Activated CD8-positive, alpha-beta memory T cell treated with anti-CD3 and anti-CD28 coated beads, Interleukin-2, amount 10 ng/mL, durations not matched to agents 7 days and 5 days (primary cell): ENCODE results near the gene PLEKHG3. TPM values are rescaled to one million over a fixed set of nuclear protein-coding genes. Genes with fewer than 3 reads are reported as not detected.
A peak's percentile ranks its signal among the peaks of the same experiment; 100 is the strongest.

Experiments
- ATAC-seq: fragments of 150-1000 bp; cut with Tn5 transposase; one replicate; pipeline ENCODE4 v1.10.0; 2021; ENCODE audit warnings: moderate library complexity
- CTCF ChIA-PET: fragments of 350-600 bp; sonication (Branson Sonifier 250); formaldehyde crosslinking; loops from one replicate; lab custom pipeline; 2021; ENCODE audit warnings: antibody characterized with exemption; lab: Charles Lee
- DNase-seq: peaks from one replicate; pipeline ENCODE4 v3.0.0-alpha.2; 2020
- H3K27ac Mint-ChIP-seq: one replicate; pipeline ENCODE4 v1.8.0; 2021; ENCODE audit warnings: mild to moderate bottlenecking, mixed read lengths
- H3K27me3 Mint-ChIP-seq: one replicate; pipeline ENCODE4 v1.8.0; 2021; ENCODE audit warnings: mixed read lengths
- H3K36me3 Mint-ChIP-seq: one replicate; pipeline ENCODE4 v1.8.0; 2021; ENCODE audit warnings: mild to moderate bottlenecking, mixed read lengths
- H3K4me1 Mint-ChIP-seq: one replicate; pipeline ENCODE4 v1.8.0; 2021; ENCODE audit warnings: mixed read lengths
- H3K4me3 Mint-ChIP-seq: one replicate; pipeline ENCODE4 v1.8.0; 2021; ENCODE audit warnings: mild to moderate bottlenecking, moderate library complexity, mixed read lengths
- H3K9me3 Mint-ChIP-seq: one replicate; pipeline ENCODE4 v1.8.0; 2022; ENCODE audit warnings: low read depth, mixed read lengths
- total RNA-seq, 2 experiments: library from RNA; stranded (reverse); gene quantifications; one replicate each; pipeline ENCODE4 v1.2.3, GENCODE V29; 2021

The PLEKHG3 gene
- total RNA-seq, 2 experiments from 2014 or later: 11.9 to 28.2 TPM

GRCh38 chr14:64703395-64704142 lies 655 bp upstream of the PLEKHG3 start:
- CTCF ChIA-PET: interaction anchor here (1.0 kb wide), 1 partner anchor 9 kb away, joined by 3 read pairs; no protein-coding TSS in a partner anchor
- H3K9me3 Mint-ChIP-seq: no peaks in the 10 kb centered on the region
- peaks cover 67% of the 10 kb centered on the region for H3K27me3 Mint-ChIP-seq
- peaks cover 4% of the 10 kb centered on the region for H3K36me3 Mint-ChIP-seq
- H3K27ac Mint-ChIP-seq: no peak overlapping the region
- ATAC-seq: no peak
- peaks cover 61% of the 10 kb centered on the region for H3K4me1 Mint-ChIP-seq
- peak overlapping the region; percentile 67 for H3K4me3 Mint-ChIP-seq
- no peak for DNase-seq

DNA sequence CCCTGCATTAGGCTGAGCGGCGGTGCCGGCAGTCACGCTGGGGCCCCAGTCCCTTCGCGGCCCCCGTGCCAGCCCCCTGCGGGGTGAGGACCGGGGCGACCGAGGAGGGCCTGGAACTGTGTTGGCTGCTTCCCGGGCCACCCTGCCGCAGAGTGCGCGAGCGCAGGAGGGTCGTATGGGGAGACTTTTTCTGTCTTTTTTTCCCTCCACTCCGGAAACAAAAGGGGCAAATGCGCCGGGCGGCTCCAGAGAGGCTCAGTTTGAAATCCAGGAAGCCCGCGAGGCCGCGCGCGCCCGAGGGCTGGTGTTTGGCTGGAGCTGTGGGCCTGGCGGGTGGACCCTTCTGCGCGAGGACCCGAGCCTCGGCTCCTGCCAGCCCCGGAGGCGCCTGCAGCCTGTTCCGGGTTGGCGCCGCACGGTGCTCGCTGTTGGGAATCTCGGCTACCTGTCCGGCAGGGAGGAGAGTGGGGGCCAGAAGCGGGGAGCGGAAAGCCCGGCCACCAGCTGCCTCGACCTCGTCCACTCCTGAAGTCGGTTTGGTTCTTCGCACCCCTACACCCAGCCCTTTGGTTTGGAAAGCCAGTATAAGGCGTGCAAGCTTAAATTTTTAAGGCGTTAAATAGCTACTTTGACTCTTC lies 638 bp downstream of the PLEKHG3 start:
- DNase-seq: no peak
- H3K9me3 Mint-ChIP-seq: no peaks in the 10 kb centered on the region
- peaks cover 61% of the 10 kb centered on the region for H3K27me3 Mint-ChIP-seq
- H3K4me3 Mint-ChIP-seq: peak overlapping the region; percentile 67
- CTCF ChIA-PET: interaction anchor here (1.0 to 6.8 kb wide), 4 partner anchors 17 to 55 kb away, joined by 4 to 45 read pairs (median 8); no protein-coding TSS in a partner anchor
- peak; percentile 11 for ATAC-seq
- peaks cover 65% of the 10 kb centered on the region for H3K4me1 Mint-ChIP-seq
- peaks cover 4% of the 10 kb centered on the region for H3K36me3 Mint-ChIP-seq
- peak overlapping the region; percentile 47 for H3K27ac Mint-ChIP-seq

GRCh38 chr14:64705381-64706118 lies 1.3 kb downstream of the PLEKHG3 start:
- no peak for DNase-seq
- peaks cover 65% of the 10 kb centered on the region for H3K4me1 Mint-ChIP-seq
- no peak for ATAC-seq
- H3K4me3 Mint-ChIP-seq: peak overlapping the region; percentile 67
- H3K36me3 Mint-ChIP-seq: peaks cover 7% of the 10 kb centered on the region
- no peaks in the 10 kb centered on the region for H3K9me3 Mint-ChIP-seq
- CTCF ChIA-PET: interaction anchor here (0.7 to 6.8 kb wide), 4 partner anchors 16 to 56 kb away, joined by 3 to 45 read pairs (median 8); no protein-coding TSS in a partner anchor
- H3K27me3 Mint-ChIP-seq: peaks cover 55% of the 10 kb centered on the region
- peak overlapping the region; percentile 47 for H3K27ac Mint-ChIP-seq

GRCh38 chr14:64706119-64706592 lies 1.9 kb downstream of the PLEKHG3 start:
- H3K9me3 Mint-ChIP-seq: no peaks in the 10 kb centered on the region

DNA sequence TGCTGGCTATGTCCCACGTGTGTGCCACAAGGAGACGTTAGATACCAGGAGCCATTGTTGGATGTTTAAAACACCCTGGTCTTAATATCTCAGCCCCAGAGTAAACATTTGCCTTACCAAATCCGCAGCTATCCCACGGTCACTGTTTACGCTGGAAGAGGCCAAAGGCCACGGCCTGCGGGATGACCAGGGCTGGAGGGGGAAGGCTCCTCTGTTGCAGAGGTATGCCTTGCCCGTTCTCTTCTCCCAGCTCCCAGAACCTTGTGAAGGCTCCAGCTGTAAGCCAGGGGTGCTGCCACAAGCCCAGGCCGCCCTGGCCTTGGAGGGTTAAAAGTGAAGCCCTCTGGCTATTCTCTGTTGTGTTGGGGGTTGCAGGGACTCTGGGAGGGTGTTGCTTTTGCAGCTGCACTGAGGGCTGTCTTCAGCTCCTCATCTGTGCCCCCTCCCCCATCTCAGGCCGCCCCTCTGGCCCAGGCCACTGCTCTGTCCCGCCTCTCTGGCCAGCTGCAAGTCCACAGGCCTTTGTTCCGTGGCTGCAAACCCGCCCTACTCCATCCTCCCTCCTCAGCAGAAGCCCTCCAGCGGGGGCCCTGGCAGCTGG lies 2.5 kb downstream of the PLEKHG3 start:
- DNase-seq (no peak), ATAC-seq (no peak)
- Mint-ChIP-seq H3K36me3 (peaks cover 10% of the 10 kb centered on the region), H3K4me3 (no peak overlapping the region), H3K4me1 (peaks cover 64% of the 10 kb centered on the region), H3K27me3 (peaks cover 45% of the 10 kb centered on the region), H3K27ac (no peak overlapping the region), H3K9me3 (no peaks in the 10 kb centered on the region)
- CTCF ChIA-PET: interaction anchor here (2.2 to 6.8 kb wide), 3 partner anchors 15 to 55 kb away, joined by 8 to 45 read pairs (median 12); no protein-coding TSS in a partner anchor

More at GRCh38 chr14:64706119-64706592, 1.9 kb downstream of the PLEKHG3 start:
- DNase-seq (no peak), ATAC-seq (no peak)
- H3K27me3 Mint-ChIP-seq: peaks cover 49% of the 10 kb centered on the region
- peaks cover 9% of the 10 kb centered on the region for H3K36me3 Mint-ChIP-seq
- peak overlapping the region; percentile 67 for H3K4me3 Mint-ChIP-seq
- peaks cover 64% of the 10 kb centered on the region for H3K4me1 Mint-ChIP-seq
- H3K27ac Mint-ChIP-seq: no peak overlapping the region
- CTCF ChIA-PET: interaction anchor here (0.7 to 6.8 kb wide), 5 partner anchors 15 to 56 kb away, joined by 3 to 45 read pairs (median 8); no protein-coding TSS in a partner anchor

DNA sequence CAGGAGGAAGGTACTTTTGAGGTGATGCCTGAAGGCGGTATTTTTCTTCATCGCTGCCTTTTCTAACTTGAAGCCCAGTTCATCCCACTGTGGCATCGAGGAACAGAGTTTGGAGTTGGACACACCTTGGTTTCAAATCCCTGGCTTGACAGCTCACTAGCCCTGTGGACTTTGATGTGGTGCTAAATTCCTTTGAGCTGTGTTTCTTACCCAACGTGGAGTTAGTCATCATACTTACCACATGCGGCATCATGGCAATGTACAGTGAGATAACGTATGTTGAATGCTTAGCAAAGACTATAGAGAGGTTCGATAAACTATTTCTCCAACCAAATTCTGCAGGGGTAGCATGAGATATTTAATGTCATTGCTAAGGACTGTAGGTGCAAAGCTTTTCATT lies 3.4 kb downstream of the PLEKHG3 start:
- no peak for ATAC-seq

GRCh38 chr14:64708148-64709004 lies 4.2 kb downstream of the PLEKHG3 start:
- peaks cover 23% of the 10 kb centered on the region for H3K36me3 Mint-ChIP-seq
- peaks cover 56% of the 10 kb centered on the region for H3K4me1 Mint-ChIP-seq
- peaks cover 43% of the 10 kb centered on the region for H3K27me3 Mint-ChIP-seq
- H3K27ac Mint-ChIP-seq: peak overlapping the region; percentile 86
- ATAC-seq (peak; percentile 59), DNase-seq (peak; percentile 76)
- CTCF ChIA-PET: interaction anchor here (0.8 to 6.8 kb wide), 6 partner anchors 11 to 53 kb away, joined by 3 to 45 read pairs (median 6); no protein-coding TSS in a partner anchor
- peak overlapping the region; percentile 58 for H3K4me3 Mint-ChIP-seq
- peaks cover 9% of the 10 kb centered on the region for H3K9me3 Mint-ChIP-seq

More for the DNA sequence above, 3.4 kb downstream of the PLEKHG3 start:
- no peak for DNase-seq
- Mint-ChIP-seq H3K27me3 (peaks cover 44% of the 10 kb centered on the region), H3K4me1 (peaks cover 62% of the 10 kb centered on the region), H3K27ac (peak overlapping the region; percentile 46), H3K9me3 (peaks cover 2% of the 10 kb centered on the region), H3K4me3 (peak overlapping the region; percentile 10), H3K36me3 (peaks cover 17% of the 10 kb centered on the region)
- CTCF ChIA-PET: interaction anchor here (0.8 to 6.8 kb wide), 3 partner anchors 14 to 54 kb away, joined by 4 to 45 read pairs (median 12); no protein-coding TSS in a partner anchor

- no peak for DNase-seq
- H3K9me3 Mint-ChIP-seq: peaks cover 12% of the 10 kb centered on the region
- ATAC-seq: no peak
- peak overlapping the region; percentile 58 for H3K4me3 Mint-ChIP-seq
- H3K27me3 Mint-ChIP-seq: peaks cover 40% of the 10 kb centered on the region
- CTCF ChIA-PET: interaction anchor here (1.1 to 6.8 kb wide), 6 partner anchors 12 to 53 kb away, joined by 3 to 45 read pairs (median 6); no protein-coding TSS in a partner anchor
- H3K36me3 Mint-ChIP-seq: peaks cover 29% of the 10 kb centered on the region
- peak overlapping the region; percentile 86 for H3K27ac Mint-ChIP-seq
- peaks cover 50% of the 10 kb centered on the region for H3K4me1 Mint-ChIP-seq
Observed at GRCh38 chr14:64709126-64709525, 4.9 kb downstream of the PLEKHG3 start.

GRCh38 chr14:64711039-64711438 lies 6.8 kb downstream of the PLEKHG3 start:
- H3K4me3 Mint-ChIP-seq: no peak overlapping the region
- no peak for DNase-seq

DNA sequence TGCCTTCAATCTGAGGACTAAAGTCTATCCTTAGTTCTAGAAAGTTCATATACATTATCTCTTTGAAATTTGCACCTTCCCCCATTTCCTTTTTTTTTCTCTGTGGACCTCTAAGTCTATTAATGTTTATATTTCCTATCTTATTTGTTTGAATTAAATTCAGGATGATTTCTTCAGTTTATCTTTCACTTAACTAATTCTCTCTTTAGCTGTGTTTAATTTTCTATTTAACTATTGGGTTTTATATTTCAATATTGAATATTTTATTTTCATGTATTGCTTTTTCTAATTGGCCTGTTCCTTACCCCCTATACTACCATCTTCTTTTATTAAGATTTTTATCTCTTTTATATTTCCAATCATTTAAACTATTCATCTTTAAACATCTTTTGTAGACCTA lies 9.5 kb downstream of the PLEKHG3 start:
- ATAC-seq (no peak), DNase-seq (no peak)
- Mint-ChIP-seq H3K4me1 (peaks cover 41% of the 10 kb centered on the region), H3K27me3 (peaks cover 16% of the 10 kb centered on the region), H3K4me3 (no peak overlapping the region), H3K27ac (no peak overlapping the region), H3K36me3 (peaks cover 35% of the 10 kb centered on the region), H3K9me3 (peaks cover 15% of the 10 kb centered on the region)
- CTCF ChIA-PET: no interaction called here

More at GRCh38 chr14:64711039-64711438, 6.8 kb downstream of the PLEKHG3 start:
- CTCF ChIA-PET: interaction anchor here (1.7 kb wide), 1 partner anchor 11 kb away, joined by 3 read pairs; no protein-coding TSS in a partner anchor
- Mint-ChIP-seq H3K27me3 (peaks cover 28% of the 10 kb centered on the region), H3K9me3 (peaks cover 15% of the 10 kb centered on the region), H3K4me1 (peaks cover 46% of the 10 kb centered on the region), H3K36me3 (peaks cover 35% of the 10 kb centered on the region), H3K27ac (no peak overlapping the region)
- no peak for ATAC-seq

DNA sequence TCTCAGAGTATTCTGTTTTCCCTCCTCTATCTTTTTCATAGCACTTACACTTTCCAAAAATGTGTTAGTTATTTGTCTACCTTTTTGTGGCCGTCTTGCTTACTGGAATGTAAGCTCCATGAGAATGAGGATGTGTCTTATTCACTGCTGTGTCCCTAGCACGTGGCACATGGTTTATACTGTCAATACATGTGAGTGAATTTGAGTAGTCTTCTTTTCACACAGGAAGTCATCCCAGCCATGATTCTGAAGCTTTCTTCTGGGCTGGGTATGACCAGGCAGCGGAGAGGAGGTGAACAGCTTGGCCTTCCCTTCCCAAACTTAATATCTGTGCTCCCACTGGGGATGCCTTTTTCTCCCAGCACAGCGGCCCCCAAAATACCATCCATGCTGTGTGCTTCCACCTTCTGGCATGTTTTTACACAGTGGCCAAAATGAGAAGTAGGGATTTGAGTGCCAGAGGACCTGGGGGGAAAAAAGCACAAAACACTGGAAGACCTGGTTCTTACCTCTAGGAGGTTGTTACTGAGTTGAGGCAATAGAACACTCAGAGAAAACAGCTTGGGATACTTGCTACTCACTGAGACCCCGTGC lies 10.3 kb downstream of the PLEKHG3 start:
- peaks cover 15% of the 10 kb centered on the region for H3K9me3 Mint-ChIP-seq
- H3K4me3 Mint-ChIP-seq: no peak overlapping the region
- peak overlapping the region; percentile 35 for H3K27ac Mint-ChIP-seq
- CTCF ChIA-PET: no interaction called here
- no peak for ATAC-seq
- DNase-seq: no peak
- H3K27me3 Mint-ChIP-seq: peaks cover 16% of the 10 kb centered on the region
- peaks cover 35% of the 10 kb centered on the region for H3K36me3 Mint-ChIP-seq
- H3K4me1 Mint-ChIP-seq: peaks cover 33% of the 10 kb centered on the region
